PFSK-1 (cell line): ENCODE measurements around the gene SLC6A5.

Experiments
- POLR2AphosphoS5 ChIP-seq: IDR thresholded peaks from 2 replicates; pipeline ENCODE4 v1.6.1; 2012; ENCODE audit warnings: low read depth, mild to moderate bottlenecking, control low read depth, low read length, moderate library complexity
- REST ChIP-seq, 2 experiments: IDR thresholded peaks; 2 replicates each; pipeline versions ENCODE4 v1.6.1 to v1.8.0; 2011 to 2012; ENCODE audit warnings: low read depth in 2 of 2, low read length in 2 of 2, control low read depth in 1 of 2, inconsistent platforms in 1 of 2, mild to moderate bottlenecking in 1 of 2, moderate library complexity in 1 of 2; ENCODE audit not compliant: insufficient read depth in 1 of 2
- SIN3A ChIP-seq: IDR thresholded peaks from 2 replicates; pipeline ENCODE4 v1.6.1; 2012; ENCODE audit warnings: mild to moderate bottlenecking, low read length, moderate library complexity, borderline replicate concordance; ENCODE audit not compliant: insufficient read depth
- TAF1 ChIP-seq: IDR thresholded peaks from 2 replicates; pipeline ENCODE4 v1.6.1; 2012; ENCODE audit warnings: low read length, control low read depth, borderline replicate concordance; ENCODE audit not compliant: insufficient read depth

DNA sequence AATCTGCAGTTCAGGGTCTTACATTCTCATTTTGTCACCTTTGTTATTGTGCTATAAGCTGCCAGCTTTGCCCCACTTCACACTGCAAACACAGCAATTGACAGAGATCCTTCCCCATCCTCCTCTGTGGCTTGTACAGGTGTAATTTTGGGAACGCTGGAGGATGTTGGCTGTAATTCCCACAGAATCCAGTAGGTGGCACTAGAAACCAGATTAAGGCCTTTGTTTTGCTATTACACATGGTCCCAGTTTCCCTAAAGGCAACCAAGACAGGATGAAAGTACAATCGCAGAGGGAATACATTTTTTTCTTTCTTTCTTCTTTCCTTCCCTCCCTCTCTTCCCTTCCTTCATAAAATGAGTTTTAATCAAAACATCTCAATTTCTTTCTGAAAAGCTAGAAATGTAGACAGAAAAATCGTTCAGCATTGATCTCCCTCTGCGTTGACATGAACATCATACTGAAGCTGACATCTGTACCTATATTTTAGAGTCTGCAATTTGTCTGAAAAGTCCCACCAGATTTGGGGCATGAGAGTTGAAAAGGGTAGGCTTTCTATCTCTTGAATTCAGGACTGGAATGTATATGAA, 48.7 kb downstream of the SLC6A5 start:
- TF ChIP-seq SIN3A (no peak), POLR2AphosphoS5 (no peak), TAF1 (no peak), REST (IDR thresholded peaks at IDR 0.05; ENCODE audit: insufficient read depth in 1 of 2, low read depth in 2 of 2, low read length in 2 of 2) (no peak)
